ENCODE results near the gene LRPAP1.
"Not testable (repeated sequence)": the region's sequence is repeated elsewhere in the genome, so short reads cannot be mapped to it uniquely, and the experiment has no call there.

Gene LRPAP1

DNA sequence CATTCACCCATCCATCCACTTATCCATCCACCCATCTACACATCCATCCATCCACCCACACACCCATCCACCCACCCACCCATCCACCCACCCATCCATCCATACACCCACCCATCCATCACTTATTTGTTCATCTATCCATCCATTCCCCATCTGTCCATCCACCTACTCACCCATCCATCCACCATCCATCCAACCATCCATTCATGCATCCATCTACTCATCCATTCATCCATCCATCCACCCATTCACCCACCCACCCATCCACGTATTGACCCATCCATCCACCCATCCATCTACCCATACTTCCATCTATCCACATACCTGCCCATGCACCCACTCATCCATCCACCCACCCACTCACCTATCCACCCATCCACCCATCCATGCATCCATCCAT lies 28.2 kb upstream of the LRPAP1 start:
- DNase-seq (ENCODE audit: low read depth in 3 of 3), result not testable (repeated sequence)

DNA sequence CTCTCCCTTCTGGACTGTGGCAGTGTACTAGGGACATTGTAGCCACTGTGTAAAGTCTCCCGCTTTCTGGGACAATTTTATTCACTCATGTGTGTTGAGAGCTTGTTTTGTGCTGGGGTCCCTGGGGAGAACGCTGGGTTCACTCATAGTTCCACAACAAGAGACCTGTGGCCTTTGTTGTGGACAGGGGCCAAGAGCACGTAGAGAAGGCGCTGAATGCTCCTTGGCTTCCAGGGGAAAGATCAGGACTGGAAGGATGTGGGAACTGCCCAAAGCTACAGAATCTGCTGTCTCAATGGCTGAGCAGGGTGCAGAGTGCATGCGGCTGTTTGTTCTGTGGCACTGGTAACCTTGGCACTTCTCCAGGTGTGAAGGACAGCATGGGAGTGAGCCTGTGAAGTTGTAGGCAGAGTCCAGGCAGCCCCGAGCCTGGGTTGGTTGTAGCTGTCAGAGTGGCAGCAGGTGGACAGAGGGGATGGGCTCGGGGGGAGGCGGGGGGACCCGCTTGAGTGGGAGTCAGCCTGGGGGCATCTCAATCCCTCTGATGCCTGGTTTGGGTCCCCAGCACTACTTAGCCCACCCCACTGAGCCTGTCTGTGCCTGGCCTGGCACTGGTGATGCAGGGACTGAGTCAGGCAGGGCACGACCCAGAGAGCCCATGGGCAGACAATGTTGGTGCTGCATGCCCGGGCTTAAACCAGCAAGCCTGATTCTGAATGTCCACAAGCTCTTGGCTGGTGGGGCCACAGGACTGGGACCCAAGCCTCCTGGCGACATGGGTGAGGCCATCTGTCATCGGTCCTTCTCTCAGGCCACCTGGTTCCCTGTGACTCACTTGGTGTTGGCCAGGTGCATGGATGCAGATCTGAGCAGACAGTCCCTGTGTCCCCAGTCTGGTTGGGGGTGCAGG lies 27.4 kb upstream of the LRPAP1 start:
- not testable (repeated sequence) for DNase-seq (ENCODE audit: low read depth in 3 of 3)

DNA sequence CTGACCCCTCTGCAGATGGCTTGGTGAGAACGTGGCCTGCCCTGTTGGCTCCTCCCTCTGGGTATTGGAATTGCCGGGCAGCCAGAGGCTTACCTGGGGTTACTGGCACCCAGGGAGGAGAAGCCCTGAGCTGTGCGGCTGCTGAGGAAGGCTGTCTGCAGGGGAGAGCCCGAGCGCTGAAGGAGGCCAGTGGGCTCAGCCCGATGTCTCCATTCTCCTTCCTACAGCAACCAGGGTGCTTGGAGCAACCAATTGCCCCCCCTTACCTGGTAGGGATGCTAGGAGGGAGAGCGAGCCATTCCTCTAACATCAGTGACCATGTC lies 26.3 kb upstream of the LRPAP1 start:
- not testable (repeated sequence) for DNase-seq (ENCODE audit: low read depth in 3 of 3)

DNA sequence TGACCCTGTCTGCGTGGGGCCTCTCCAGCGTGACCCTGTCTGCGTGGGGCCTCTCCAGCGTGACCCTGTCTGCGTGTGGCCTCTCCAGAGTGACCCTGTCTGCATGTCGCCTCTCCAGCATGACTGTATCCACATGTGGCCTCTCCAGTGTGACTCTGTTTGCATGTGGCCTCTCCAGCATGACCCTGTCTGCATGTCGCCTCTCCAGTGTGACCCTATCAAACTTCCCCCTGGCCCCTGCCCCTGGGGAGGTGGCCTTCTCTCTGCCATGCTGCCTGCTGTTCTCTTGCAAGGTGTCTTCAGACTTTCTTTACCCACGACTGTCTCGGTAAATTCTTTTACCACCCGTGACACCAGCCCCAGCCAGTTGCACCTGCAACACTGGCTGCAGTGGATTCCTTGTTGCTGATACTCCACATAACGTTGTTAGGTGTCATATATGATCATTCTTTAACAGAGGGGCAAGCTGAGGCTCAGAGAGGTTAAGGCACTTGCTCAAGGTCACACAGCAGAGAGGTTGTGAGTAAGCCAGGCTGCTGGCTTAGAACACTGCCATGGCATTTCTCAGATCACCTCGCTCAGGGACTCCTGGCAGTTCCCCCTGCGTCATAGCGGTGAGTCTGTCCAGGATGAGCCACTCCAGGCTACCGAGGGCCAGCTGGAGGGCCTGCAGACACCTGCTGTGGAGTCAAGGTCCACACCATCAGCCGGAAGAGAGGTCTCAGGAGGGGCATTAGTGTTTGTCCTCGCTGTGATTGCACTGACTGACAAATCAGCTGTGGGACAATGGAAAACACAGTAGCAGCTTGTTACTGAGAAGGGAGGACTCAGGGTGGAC lies 25.7 kb upstream of the LRPAP1 start:
- not testable (repeated sequence) for DNase-seq (ENCODE audit: low read depth in 3 of 3)

DNA sequence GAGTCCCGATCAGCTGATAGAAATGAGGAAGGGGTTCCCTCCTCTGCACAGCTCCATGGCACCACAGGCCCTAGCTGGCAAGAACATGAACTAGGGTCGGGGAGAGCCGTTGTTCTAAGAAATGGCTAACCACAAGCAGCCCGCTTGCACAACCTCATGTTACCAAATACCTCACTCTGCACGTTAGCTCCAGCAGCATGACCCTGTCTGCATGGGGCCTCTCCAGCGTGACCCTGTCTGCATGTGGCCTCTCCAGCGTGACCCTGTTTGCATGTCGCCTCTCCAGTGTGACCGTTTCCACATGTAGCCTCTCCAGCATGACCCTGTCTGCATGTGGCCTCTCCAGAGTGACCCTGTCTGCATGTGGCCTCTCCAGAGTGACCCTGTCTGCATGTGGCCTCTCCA lies 24.9 kb upstream of the LRPAP1 start:
- DNase-seq (ENCODE audit: low read depth in 3 of 3), result not testable (repeated sequence)

DNA sequence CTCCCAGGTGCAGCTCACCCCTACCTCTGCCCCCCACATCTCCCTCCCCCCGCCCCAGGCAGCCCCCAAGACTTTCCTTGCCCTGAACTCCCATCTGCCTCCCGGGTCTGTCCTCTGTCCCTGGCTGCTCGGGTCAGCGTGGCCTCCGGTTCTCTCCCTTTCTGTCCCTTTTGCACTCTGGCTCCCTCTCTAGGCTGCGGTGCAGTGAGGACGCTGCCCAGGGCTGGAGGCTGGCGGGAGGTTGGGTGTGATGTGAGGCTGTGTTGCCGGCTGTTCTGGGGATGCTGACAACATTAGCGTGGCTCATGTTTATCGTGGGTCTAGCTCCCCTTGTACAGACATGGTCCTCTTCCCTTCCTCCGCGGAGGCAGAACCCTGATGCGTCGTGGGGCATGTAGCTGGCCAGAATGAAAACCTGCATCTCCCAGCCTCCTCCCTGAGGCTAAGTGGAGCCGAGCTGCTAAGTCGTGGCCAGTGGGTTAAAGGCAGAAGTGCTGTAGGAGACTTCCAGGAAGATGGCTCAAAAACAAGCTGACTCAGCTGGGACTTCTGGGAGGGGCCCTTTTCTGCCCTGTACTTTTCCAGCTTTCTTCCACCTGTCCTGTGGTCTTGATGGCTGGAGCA lies 24.1 kb upstream of the LRPAP1 start:
- DNase-seq (ENCODE audit: low read depth in 3 of 3), result not testable (repeated sequence)

DNA sequence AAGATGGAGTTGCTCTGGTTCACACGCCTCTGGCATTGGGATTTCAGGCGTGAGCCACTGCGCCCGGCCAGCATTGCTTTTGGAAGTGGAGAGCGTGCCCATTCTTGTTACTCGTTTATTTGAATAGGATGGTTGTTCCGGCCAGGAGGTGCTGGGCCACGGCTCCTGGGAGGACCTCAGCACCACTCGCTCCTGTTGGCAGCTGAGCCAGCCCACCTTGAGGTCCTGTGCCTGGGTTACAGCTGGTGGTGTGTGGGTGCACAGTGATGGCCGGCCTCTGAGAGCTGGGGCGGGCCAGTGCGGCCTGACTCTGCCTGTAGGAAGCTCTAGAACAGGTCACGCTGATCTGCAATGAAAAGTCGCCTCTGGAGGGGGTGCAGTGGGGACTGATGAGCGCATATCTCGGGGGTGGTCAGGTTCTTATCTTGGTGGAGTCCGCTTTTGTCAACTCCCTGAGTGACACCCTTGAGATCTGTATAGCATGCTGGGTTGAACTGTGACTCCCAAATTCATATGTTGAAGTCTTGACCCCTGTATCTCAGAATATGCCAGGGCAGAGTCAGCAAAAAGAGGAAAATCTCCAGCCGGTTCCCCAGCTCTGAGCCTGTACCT lies 23.3 kb upstream of the LRPAP1 start:
- DNase-seq (ENCODE audit: low read depth in 3 of 3), result not testable (repeated sequence)

DNA sequence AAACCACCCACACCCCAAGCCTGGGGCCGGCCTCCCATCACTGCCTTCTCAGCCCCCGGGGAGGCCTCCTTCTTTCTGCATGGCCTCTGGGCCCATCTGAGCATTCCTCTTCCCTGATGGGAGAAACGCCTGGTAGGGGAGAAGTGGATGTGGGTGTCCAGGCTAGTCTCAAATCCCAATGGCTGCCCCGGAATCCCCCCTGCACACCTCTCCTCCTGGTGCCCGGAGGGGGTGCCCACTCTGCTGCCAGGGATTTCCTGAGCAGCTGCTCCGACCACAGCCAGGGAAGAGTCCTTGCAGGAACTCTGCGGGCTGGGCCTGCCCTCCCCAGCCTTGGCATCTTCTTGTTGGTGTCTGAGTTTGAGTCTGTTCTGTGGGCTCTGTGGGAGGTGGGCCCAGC lies 19.1 kb upstream of the LRPAP1 start:
- DNase-seq (ENCODE audit: low read depth in 3 of 3), result not testable (repeated sequence)

DNA sequence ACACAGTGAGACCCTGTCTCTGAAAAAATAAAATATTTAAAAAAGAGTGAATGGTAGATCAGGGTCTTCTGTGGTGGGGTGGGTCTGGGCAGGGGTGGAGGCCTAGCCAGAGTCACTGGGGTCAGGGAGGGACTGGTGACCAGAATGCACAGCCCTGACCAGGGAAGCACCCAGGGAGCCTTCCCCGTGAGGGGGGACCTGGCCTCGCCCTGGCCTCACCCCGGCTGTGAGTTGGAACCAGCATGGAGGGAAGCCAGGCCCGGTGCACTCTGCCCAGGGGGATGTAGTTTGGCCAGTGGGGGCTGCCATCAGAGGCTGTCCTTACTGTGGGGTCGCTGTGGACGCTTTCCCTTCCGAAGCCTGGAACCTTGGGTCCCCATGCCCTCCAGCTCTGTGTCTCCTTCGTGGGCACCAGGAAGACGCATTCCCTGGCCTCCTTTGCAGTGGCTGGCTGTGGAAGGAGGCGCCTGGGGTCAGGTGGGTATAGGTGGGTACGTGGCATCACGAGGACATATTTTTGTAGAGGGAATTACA lies 18.6 kb upstream of the LRPAP1 start:
- not testable (repeated sequence) for DNase-seq (ENCODE audit: low read depth in 3 of 3)

DNA sequence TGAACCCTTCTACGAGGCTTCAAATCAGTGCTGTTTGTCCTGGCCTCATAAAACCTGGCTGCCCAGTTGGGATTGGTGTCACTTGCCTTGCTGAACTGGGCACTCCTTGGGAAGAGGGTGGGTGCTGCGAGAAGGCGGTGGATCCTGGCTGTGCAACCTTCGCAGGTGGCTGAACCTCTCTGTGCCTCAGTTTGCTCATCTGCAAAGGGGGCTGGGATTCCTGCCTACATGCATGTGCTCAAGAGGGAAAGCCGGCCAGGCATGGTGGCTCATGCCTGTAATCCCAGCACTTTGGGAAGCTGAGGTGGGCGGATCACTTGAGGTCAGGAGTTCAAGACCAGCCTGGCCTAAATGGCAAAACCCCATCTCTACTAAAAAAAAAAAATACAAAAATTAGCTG lies 17.8 kb upstream of the LRPAP1 start:
- not testable (repeated sequence) for DNase-seq (ENCODE audit: low read depth in 3 of 3)

DNA sequence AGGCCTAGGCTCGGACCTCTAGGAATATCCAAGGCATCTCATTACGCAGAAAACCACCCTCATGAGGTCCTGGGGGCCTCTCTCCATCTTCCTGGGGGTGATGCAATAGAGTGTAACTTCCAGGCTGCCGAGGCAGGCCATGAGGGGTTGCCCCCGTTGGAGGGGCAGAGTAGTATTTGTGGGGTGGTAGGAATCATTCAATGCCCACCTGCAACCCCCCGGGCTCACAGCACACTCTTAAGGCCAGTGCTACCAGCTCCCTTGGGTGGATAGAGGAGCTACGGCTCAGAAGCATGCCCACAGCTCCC lies 17.4 kb upstream of the LRPAP1 start:
- not testable (repeated sequence) for DNase-seq (ENCODE audit: low read depth in 3 of 3)

DNA sequence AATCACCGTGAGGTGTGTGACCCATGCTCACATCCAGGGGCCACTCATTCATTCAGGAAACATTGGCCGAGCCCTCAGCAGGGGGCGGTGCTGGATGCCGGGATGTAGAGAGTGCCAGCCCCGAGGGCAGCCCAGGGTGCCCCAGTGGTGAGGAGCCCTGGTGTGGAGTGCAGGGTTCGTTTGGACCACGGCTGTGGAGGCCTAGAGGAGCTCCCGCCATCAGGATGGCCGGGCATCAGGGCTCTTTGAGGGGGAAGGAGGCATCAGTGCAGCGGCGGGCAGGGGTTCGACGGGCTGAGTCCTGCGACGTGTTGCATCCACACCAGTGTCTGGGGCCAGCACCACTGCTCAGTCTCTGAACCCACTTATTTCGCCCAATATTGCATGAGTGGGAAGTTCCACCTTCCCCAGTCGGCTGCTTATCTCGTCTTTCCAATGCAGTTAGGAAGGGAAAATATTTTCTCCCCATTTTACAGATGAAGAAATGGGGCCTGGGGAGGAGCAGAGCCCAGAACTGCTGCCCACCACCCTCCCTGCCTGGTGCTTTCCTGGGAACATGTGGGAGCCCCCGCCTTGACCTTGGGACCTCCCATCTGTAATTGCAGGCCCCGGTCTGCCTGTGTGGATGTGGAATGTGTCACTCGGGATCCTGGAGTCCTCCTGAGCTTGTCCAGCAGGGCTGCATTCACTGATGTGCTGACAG lies 16.9 kb upstream of the LRPAP1 start:
- not testable (repeated sequence) for DNase-seq (ENCODE audit: low read depth in 3 of 3)

DNA sequence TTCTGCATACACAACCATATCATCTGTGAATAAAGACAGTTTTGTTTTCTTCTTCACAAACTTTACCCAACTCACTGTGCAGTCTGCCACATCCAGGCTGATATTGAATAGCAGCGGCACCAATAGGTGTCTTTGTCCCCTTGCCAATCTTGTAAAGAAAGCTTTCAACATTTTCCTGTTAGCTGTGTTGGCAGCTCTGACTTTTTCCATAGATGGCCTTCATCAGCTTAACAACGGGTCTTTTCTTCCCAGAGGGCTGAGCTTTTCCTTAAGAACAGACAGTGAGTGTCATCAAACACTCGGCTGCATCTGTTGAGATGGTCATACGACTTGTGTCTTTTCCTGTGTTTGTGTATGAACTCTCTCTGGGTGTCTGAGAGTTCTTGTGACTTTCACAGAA lies 14.5 kb upstream of the LRPAP1 start:
- not testable (repeated sequence) for DNase-seq (ENCODE audit: low read depth in 3 of 3)

DNA sequence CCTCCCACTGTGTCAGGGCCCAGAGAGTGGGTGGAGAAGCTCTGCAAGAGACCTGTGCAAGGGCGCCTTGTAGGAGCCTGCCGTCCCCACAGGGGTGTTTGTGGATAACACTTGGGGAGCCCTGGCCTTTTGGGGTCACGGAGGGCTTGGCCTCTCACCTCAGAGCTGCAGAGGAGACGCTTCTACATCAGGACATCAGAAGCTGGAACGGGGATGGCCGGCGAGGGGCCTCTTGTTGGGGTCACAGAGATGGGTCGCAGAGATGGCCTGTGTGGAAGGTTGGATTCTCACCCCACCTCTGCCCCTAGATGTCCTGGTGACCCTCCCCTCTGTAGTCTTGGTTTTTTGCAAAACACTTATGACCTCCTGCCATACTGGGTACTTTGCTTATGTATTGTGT lies 13.1 kb upstream of the LRPAP1 start:
- DNase-seq (ENCODE audit: low read depth in 3 of 3), result not testable (repeated sequence)

DNA sequence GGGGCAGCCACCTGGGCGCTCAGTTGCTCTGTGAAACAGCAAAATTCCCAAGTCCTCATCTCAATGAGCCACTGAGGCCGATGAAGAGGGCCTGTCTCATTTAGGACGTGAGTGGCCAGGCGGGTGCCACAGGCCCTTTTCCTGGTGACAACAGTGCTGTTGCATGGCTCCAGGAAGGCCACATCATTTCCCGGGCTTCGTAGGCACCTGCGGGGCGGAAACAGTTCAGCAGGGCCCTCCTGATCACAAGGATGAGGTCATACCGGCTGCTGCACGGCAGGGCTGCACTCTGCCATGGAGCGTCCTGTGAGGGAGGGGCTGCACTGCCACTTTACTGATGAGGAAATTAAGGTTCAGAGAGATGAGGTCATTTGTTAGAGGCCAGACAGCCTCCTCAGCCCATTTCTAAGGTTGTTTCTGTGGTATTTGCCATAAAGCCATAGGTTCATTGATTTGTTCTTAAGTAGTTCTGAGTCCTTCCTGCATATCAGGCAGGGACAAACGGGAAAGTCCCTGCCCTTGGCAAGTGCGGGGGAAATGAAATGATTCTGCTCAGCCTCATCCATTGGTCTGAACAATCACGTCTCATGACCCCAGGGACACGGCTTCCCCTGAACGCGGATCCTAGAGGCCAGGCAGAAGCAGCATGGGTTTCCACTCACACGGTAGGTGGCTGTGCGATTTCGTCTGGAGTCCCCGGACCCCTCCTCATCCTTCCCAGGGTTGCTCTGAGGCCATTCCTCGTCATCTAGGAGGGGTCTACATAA lies 12.2 kb upstream of the LRPAP1 start:
- not testable (repeated sequence) for DNase-seq (ENCODE audit: low read depth in 3 of 3)

DNA sequence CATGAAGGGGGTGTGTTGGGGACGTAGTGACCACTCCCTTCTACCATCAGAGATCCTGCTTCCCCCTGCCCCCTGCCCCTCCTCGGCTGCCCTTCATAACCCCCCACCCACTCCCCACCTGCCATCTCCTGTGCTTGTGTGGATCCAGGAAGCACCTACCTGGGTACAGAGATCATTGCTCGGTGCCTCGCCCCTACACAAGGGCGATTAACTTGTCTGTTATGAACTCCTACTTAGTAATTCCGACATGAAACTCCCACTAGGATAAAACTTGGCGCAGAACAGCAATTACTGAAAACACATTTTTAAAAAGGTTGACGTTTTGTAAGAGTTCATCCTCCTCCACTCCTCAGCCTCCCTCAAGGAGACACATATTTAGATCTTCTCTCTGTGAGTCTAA lies 11.2 kb upstream of the LRPAP1 start:
- DNase-seq (ENCODE audit: low read depth in 3 of 3), result not testable (repeated sequence)

DNA sequence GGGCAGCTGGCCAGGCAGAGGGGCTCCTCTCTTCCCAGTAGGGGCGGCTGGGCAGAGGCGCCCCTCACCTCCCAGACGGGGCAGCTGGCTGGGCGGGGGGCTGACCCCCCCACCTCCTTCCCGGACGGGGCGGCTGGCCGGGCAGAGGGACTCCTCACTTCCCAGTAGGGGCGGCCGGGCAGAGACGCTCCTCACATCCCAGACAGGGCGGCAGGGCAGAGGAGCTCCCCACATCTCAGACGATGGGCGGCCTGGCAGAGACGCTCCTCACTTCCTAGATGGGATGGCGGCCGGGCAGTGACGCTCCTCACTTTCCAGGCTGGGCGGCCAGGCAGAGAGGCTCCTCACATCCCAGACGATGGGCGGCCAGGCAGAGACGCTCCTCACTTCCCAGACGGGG lies 6.7 kb upstream of the LRPAP1 start:
- not testable (repeated sequence) for DNase-seq (ENCODE audit: low read depth in 3 of 3)

DNA sequence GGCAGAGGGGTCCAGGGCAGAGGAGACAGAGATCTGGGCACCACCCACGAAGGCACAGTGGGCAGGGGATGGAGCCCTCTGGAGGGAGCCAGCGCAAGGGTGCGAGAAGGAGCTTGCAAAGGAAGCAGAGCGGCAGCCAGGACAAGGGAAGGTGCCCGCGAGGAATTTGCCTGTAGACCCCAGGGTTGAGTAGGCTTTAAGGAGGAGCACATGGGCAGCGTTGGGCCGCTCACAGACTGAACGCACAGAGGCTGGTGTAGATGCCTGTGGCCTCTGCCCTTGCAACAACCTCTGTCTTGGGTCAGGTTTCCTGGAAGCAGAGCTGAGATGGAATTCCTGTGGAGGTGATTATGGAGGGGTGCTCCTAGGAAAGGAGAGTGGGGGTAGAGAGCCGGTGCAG lies 3.6 kb upstream of the LRPAP1 start:
- not testable (repeated sequence) for DNase-seq (ENCODE audit: low read depth in 3 of 3)

DNA sequence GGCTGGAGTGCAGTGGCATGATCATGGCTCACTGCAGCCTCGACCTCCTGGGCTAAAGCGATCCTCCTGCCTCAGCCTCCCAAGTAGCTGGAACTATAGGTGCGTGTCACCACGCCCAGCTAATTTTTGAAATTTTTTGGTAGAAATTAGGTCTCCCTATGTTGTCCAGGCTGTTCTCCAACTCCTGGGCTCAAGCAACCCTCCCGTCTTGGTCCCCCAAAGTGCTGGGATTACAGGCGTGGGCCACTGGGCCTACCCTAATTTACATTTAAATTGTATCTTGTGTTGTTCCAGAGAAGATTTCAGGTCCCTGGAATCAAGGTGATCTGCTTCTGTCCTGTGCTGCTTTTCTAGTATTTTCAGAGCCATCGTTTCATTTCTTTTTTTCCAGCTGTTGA lies 1.2 kb upstream of the LRPAP1 start:
- DNase-seq (ENCODE audit: low read depth in 3 of 3), result no peak

DNA sequence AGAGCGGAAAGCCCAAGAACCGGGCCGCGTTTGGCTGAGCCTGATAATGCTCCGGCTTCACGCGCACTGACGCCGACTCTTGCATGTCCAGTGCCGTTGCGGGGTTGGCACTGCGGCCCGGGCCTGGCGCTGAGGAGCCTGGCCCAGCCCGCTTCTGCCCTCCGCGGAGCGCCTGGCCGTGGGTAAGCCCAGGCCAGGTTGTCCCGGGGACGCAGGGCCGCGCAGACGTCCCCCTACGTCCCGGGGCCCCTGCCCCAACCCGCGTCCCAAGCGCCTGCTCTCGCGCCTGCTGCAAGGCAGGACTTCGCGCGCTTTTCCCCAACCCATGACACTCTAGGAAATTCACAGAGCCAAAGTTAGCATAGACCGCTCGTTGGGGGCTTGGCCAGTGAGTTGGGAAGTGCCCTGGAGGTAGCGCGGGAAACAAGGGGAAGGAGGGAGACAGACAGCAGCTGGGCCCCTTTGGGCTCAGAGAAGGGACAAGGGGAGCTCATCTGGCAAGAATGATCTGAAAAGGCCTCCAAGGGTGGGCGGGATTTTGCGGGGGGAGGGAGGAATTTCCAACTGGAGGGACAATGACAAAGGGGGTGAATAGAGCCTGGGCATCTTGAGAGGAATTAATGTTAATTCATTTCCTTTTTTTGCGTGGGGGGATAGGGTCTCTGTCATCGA lies 665 bp upstream of the LRPAP1 start:
- no peak for DNase-seq (ENCODE audit: low read depth in 3 of 3)

All from stimulated activated CD4-positive, alpha-beta T cell treated with anti-CD3 and anti-CD28 coated beads, TNF-alpha, amount 100 ng/mL, for 48 hours (primary cell).